HepG2 (cell line): Measurements from ENCODE around the gene CDC42BPG. TPM values are rescaled to one million over a fixed set of nuclear protein-coding genes. Genes with fewer than 3 reads are reported as not detected.

Source experiments
- ARNTL ChIP-seq: sonication (generic); formaldehyde crosslinking; IDR thresholded peaks from 2 replicates; pipeline ENCODE4 v1.4.0; 2020; ENCODE audit warnings: mild to moderate bottlenecking, missing genetic modification reagents
- GMEB2 ChIP-seq: IDR thresholded peaks from 2 replicates; pipeline ENCODE4 v1.6.1; 2016; ENCODE audit warnings: missing biosample characterization, missing genetic modification reagents, low read depth
- KAT8 ChIP-seq: IDR thresholded peaks from 2 replicates; pipeline ENCODE4 v1.6.1; 2016; ENCODE audit warnings: missing genetic modification reagents, missing compliant biosample characterization
- KDM2A ChIP-seq: sonication (generic); formaldehyde crosslinking; IDR thresholded peaks from 2 replicates; pipeline ENCODE4 v1.4.0; 2020; ENCODE audit warnings: low read depth, missing genetic modification reagents, borderline replicate concordance
- KDM3A ChIP-seq: IDR thresholded peaks from 2 replicates; pipeline ENCODE4 v1.6.1; 2018; ENCODE audit warnings: low read depth, missing compliant biosample characterization
- NAIF1 ChIP-seq: sonication (generic); formaldehyde crosslinking; IDR thresholded peaks from 2 replicates; pipeline ENCODE4 v1.5.0; 2020; ENCODE audit warnings: mild to moderate bottlenecking, missing genetic modification reagents, borderline replicate concordance
- NFATC3 ChIP-seq: sonication (generic); formaldehyde crosslinking; IDR thresholded peaks from 2 replicates; pipeline ENCODE4 v1.5.1; 2020; ENCODE audit warnings: mild to moderate bottlenecking, missing genetic modification reagents
- NFIB ChIP-seq: sonication (generic); formaldehyde crosslinking; IDR thresholded peaks from 2 replicates; pipeline ENCODE4 v1.9.0; 2021; ENCODE audit warnings: missing genetic modification reagents, mild to moderate bottlenecking, borderline replicate concordance
- NKX3-1 ChIP-seq: sonication (generic); formaldehyde crosslinking; IDR thresholded peaks from 2 replicates; pipeline ENCODE4 v1.5.0; 2020; ENCODE audit warnings: missing genetic modification reagents
- POLR2AphosphoS5 ChIP-seq: IDR thresholded peaks from 2 replicates; pipeline ENCODE4 v1.6.1; 2012; ENCODE audit warnings: low read depth, low read length
- PTBP1 ChIP-seq: fragments of 200-400 bp; formaldehyde crosslinking; IDR thresholded peaks from 2 replicates; pipeline ENCODE4 v1.6.1; 2018; ENCODE audit warnings: low read length, low read depth; ENCODE audit not compliant: poor library complexity, severe bottlenecking
- REST ChIP-seq, 2 experiments: IDR thresholded peaks; 2 replicates each; pipeline ENCODE4 v1.6.1; 2011 to 2012; ENCODE audit warnings: low read length in 2 of 2, borderline replicate concordance in 1 of 2, low read depth in 1 of 2, mild to moderate bottlenecking in 1 of 2, moderate library complexity in 1 of 2
- SP140L ChIP-seq: sonication (generic); formaldehyde crosslinking; IDR thresholded peaks from 2 replicates; pipeline ENCODE4 v1.4.0; 2020; ENCODE audit warnings: missing genetic modification reagents, borderline replicate concordance
- U2AF1 ChIP-seq: fragments of 200-400 bp; formaldehyde crosslinking; optimal IDR thresholded peaks from 2 replicates; pipeline ENCODE3; 2017; ENCODE audit warnings: mild to moderate bottlenecking, low read depth, low read length
- ZBTB20 ChIP-seq: sonication (generic); formaldehyde crosslinking; IDR thresholded peaks from 2 replicates; pipeline ENCODE4 v1.8.1; 2023; ENCODE audit warnings: missing genetic modification reagents, low read depth, mild to moderate bottlenecking, borderline replicate concordance
- ZBTB3 ChIP-seq: sonication (generic); formaldehyde crosslinking; IDR thresholded peaks from 2 replicates; pipeline ENCODE4 v1.4.0; 2020; ENCODE audit warnings: low read depth, mild to moderate bottlenecking, moderate library complexity, missing genetic modification reagents, borderline replicate concordance
- ZNF225 ChIP-seq: sonication (generic); formaldehyde crosslinking; IDR thresholded peaks from 2 replicates; pipeline ENCODE4 v1.4.0; 2020; ENCODE audit warnings: mild to moderate bottlenecking, missing genetic modification reagents
- ZNF230 ChIP-seq: sonication (generic); formaldehyde crosslinking; IDR thresholded peaks from 2 replicates; pipeline ENCODE4 v1.4.0; 2020; ENCODE audit warnings: mild to moderate bottlenecking, missing genetic modification reagents
- ZNF317 ChIP-seq: sonication (generic); formaldehyde crosslinking; IDR thresholded peaks from 2 replicates; pipeline ENCODE4 v1.5.0; 2020; ENCODE audit warnings: mild to moderate bottlenecking, missing genetic modification reagents
- ZNF607 ChIP-seq: sonication (generic); formaldehyde crosslinking; IDR thresholded peaks from 2 replicates; pipeline ENCODE4 v1.5.1; 2020; ENCODE audit warnings: missing genetic modification reagents, mild to moderate bottlenecking, borderline replicate concordance
- ZNF761 ChIP-seq: sonication (generic); formaldehyde crosslinking; conservative IDR thresholded peaks from 2 replicates; pipeline ENCODE4 v1.4.0; 2020; ENCODE audit warnings: mild to moderate bottlenecking, missing genetic modification reagents
- ZNF766 ChIP-seq: sonication (generic); formaldehyde crosslinking; IDR thresholded peaks from 2 replicates; pipeline ENCODE4 v1.5.0; 2020; ENCODE audit warnings: missing genetic modification reagents, borderline replicate concordance
- ZSCAN31 ChIP-seq: sonication (generic); formaldehyde crosslinking; IDR thresholded peaks from 2 replicates; pipeline ENCODE4 v1.5.0; 2020; ENCODE audit warnings: low read depth, mild to moderate bottlenecking, missing genetic modification reagents
- polyA plus RNA-seq, 8 experiments: library from polyadenylated mRNA; depleted of rRNA in 3 of 8; stranded (reverse) in 7 of 8; unstranded in 1 of 8; fragments of >200 nt; fragmentation: Illumina TruSeq in 4 of 8; extraction: Trizol in 4 of 8; gene quantifications; 2 replicates each; pipeline versions ENCODE4 v1.2.1 to v1.2.3, GENCODE V29; 2011 to 2016; ENCODE audit warnings: low read depth in 4 of 8, missing spikeins in 1 of 8, mixed read lengths in 1 of 8; ENCODE audit not compliant: insufficient read depth in 1 of 8
- total RNA-seq, 5 experiments: library from RNA; depleted of rRNA; stranded (reverse); fragments of >200 nt; fragmentation: Illumina TruSeq; extraction: Trizol; gene quantifications; 2 replicates each; pipeline ENCODE4 v1.2.3, GENCODE V29; 2016; ENCODE audit warnings: low read depth in 1 of 5

The CDC42BPG gene
- total and polyA plus RNA-seq, 2 of the 13 experiments (the other 11 are each of a cell fraction or from before 2014, with no cell fraction given), result 0.55 to 1.4 TPM

GRCh38 chr11:64846998-64847666 lies 2.7 kb upstream of the CDC42BPG start (continued):
- TF ChIP-seq U2AF1 (no peak), NAIF1 (no peak), KAT8 (CRISPR knock-in tag) (peak; percentile 60), ZNF761 (CRISPR knock-in tag) (no peak), ZNF607 (no peak), ZBTB3 (no peak), ZNF317 (CRISPR knock-in tag) (no peak), PTBP1 (no peak), KDM2A (CRISPR knock-in tag) (peak; percentile 63), ARNTL (CRISPR knock-in tag) (no peak), ZBTB20 (CRISPR knock-in tag) (no peak), POLR2AphosphoS5 (no peak), NFATC3 (CRISPR knock-in tag) (no peak), ZNF225 (CRISPR knock-in tag) (0 out of 2 replicates have a peak, but pooled peaks have one; percentile 40), REST (IDR thresholded peaks at IDR 0.05; ENCODE audit: borderline replicate concordance in 1 of 2, low read depth in 1 of 2, low read length in 2 of 2) (no peak), NFIB (no peak), KDM3A (CRISPR knock-in tag) (peak; percentile 95), ZNF230 (CRISPR knock-in tag) (0 out of 2 replicates have a peak, but pooled peaks have one; percentile 30), ZSCAN31 (CRISPR knock-in tag) (no peak), SP140L (no peak), ZNF766 (CRISPR knock-in tag) (no peak), NKX3-1 (CRISPR knock-in tag) (no peak), GMEB2 (no peak)
